Measurements from ENCODE around the gene CHL1. TPM values are rescaled to one million over a fixed set of nuclear protein-coding genes. Genes with fewer than 3 reads are reported as not detected.

Gene CHL1
- total and polyA plus RNA-seq, 2 of the 8 experiments (the other 6 are each of a cell fraction or from before 2014, with no cell fraction given): 0.05 to 0.99 TPM

DNA sequence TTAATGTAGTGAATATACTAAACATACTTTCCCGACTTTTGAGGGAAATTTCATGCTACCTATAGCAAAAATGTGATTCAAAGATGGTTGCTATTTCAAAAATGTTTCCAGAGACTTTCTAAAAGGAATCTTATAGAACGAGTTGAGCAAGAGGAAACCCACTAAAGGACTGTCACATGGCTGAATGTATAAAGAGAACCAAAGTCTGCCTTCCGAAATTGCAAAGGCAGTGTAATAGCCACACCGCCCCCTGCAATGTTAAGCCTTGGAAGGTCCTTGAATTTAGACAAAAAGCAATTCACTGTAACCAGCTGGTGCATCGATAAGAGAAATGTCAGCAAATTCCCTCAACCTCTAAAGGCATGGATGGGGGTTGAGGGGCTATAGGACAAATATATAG is 142.8 kb downstream of the CHL1 start:
- no peaks in the 10 kb centered on the region for H3K36me3 ChIP-seq (ENCODE audit: control insufficient read depth in 2 of 4, insufficient read depth in 4 of 4, low read length in 3 of 4)
- ChIA-PET CTCF (ENCODE audit: partially characterized antibody) (interaction anchor here (1.0 to 1.9 kb wide), 2 partner anchors 12 to 14 kb away, joined by 4 to 5 read pairs; no protein-coding TSS in a partner anchor), POLR2A (ENCODE audit: partially characterized antibody) (no interaction called here)
- H3K23me2 ChIP-seq (ENCODE audit: low read depth, low read length): no peaks in the 10 kb centered on the region
- H3K27me3 ChIP-seq (replicated peaks in 1 of 4; ENCODE audit: control insufficient read depth in 3 of 4, extremely low read depth in 1 of 4, insufficient read depth in 3 of 4, low read length in 3 of 4): no peaks in the 10 kb centered on the region
- no peak overlapping the region for H4K8ac ChIP-seq (ENCODE audit: extremely low read depth, insufficient read depth, low read length)
- H3K4ac ChIP-seq (replicated peaks; ENCODE audit: insufficient read length, low read depth, low read length): no peak overlapping the region
- H2BK15ac ChIP-seq (ENCODE audit: low read length): no peak overlapping the region
- no peak overlapping the region for H2AFZ ChIP-seq (ENCODE audit: low read length)
- no peak overlapping the region for H3K4me3 ChIP-seq (ENCODE audit: extremely low read depth in 1 of 4, insufficient read depth in 2 of 4, low read depth in 3 of 4, low read length in 4 of 4)
- H4K20me1 ChIP-seq (replicated peaks in 1 of 2; ENCODE audit: control insufficient read depth in 1 of 2, insufficient read depth in 2 of 2, low read length in 2 of 2): no peaks in the 10 kb centered on the region
- H3K18ac ChIP-seq (ENCODE audit: extremely low read depth, low read length): no peak overlapping the region
- H3K9me3 ChIP-seq (ENCODE audit: insufficient read depth in 2 of 2, low read depth in 1 of 2, low read length in 1 of 2): no peaks in the 10 kb centered on the region
- WGBS, 2 experiments (ENCODE audit: extremely low coverage in 1 of 2, insufficient coverage in 1 of 2, insufficient read length in 1 of 2, insufficient replicate concordance in 2 of 2, low coverage in 1 of 2, low lambda C conversion rate in 2 of 2, missing lambda C conversion rate in 1 of 2): 57% methylated on average over 5 of the region's 5 CpGs; no CpG with 5 or more reads in 1 of the 2 experiments
- no peak overlapping the region for H3K9ac ChIP-seq (replicated peaks in 1 of 4; ENCODE audit: extremely low read depth in 1 of 4, low read depth in 3 of 4, low read length in 3 of 4)
- H3K14ac ChIP-seq (ENCODE audit: insufficient read length): no peak overlapping the region
- H3K79me1 ChIP-seq (ENCODE audit: low read depth, low read length): no peaks in the 10 kb centered on the region
- no peak overlapping the region for H2BK20ac ChIP-seq (ENCODE audit: low read length)
- no peak overlapping the region for H2AK5ac ChIP-seq (ENCODE audit: low read depth, low read length)
- no peaks in the 10 kb centered on the region for H3K79me2 ChIP-seq (ENCODE audit: control insufficient read depth in 1 of 2, insufficient read depth in 2 of 2, low read length in 2 of 2)
- H3K27ac ChIP-seq (ENCODE audit: low read depth, low read length): no peak overlapping the region
- DNase-seq (ENCODE audit: low read depth in 1 of 2, low spot score in 2 of 2): no peak
- H4K5ac ChIP-seq (ENCODE audit: insufficient read length, low read depth, low read length): no peak overlapping the region
- no peak overlapping the region for H3K23ac ChIP-seq (ENCODE audit: insufficient read length)
- H3K4me1 ChIP-seq (replicated peaks in 1 of 4; ENCODE audit: control insufficient read depth in 3 of 4, insufficient read depth in 4 of 4, low read length in 3 of 4): peaks cover 0 to 4% (median 0%) of the 10 kb centered on the region in 4 experiments; a peak in 1 of 7 replicates
- no peak overlapping the region for H3K56ac ChIP-seq (replicated peaks; ENCODE audit: insufficient read length, low read depth, low read length)
- no peak overlapping the region for H4K91ac ChIP-seq (replicated peaks; ENCODE audit: insufficient read length, low read length)
- 0 out of 4 replicates have a peak overlapping the region, but pooled peaks of 1 of the 2 experiments have one; percentile 1 for H3K4me2 ChIP-seq (ENCODE audit: insufficient read depth in 1 of 2, low read depth in 2 of 2, low read length in 2 of 2)
- no peak overlapping the region for H2BK120ac ChIP-seq (replicated peaks; ENCODE audit: low read depth, low read length)
- no peak overlapping the region for H2BK12ac ChIP-seq (ENCODE audit: low read depth, low read length)
- FAIRE-seq: peak; percentile 65
- no peak overlapping the region for H2BK5ac ChIP-seq (ENCODE audit: low read depth, low read length)
- TF ChIP-seq TEAD4 (IDR thresholded peaks at IDR 0.05; ENCODE audit: low read depth, low read length): 0 out of 2 replicates have a peak, but pooled peaks have one; percentile 3
- 0 out of 2 replicates have a peak, but pooled peaks have one; percentile 17 for TF ChIP-seq SP1 (IDR thresholded peaks at IDR 0.05; ENCODE audit: low read depth, low read length)
- TF ChIP-seq, protein P1, sequence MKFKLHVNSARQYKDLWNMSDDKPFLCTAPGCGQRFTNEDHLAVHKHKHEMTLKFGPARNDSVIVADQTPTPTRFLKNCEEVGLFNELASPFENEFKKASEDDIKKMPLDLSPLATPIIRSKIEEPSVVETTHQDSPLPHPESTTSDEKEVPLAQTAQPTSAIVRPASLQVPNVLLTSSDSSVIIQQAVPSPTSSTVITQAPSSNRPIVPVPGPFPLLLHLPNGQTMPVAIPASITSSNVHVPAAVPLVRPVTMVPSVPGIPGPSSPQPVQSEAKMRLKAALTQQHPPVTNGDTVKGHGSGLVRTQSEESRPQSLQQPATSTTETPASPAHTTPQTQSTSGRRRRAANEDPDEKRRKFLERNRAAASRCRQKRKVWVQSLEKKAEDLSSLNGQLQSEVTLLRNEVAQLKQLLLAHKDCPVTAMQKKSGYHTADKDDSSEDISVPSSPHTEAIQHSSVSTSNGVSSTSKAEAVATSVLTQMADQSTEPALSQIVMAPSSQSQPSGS (IDR thresholded peaks at IDR 0.05; ENCODE audit: low read length): no peak
- no peak for TF ChIP-seq GTF2F1 (IDR thresholded peaks at IDR 0.05; ENCODE audit: borderline replicate concordance, low read depth, low read length)
- no peak for TF ChIP-seq RBBP5 (IDR thresholded peaks at IDR 0.05; ENCODE audit: borderline replicate concordance, low read depth, low read length)
- TF ChIP-seq SP4 (IDR thresholded peaks at IDR 0.05; ENCODE audit: low read length): no peak
- no peak for TF ChIP-seq CHD1 (IDR thresholded peaks at IDR 0.05; ENCODE audit: low read depth, low read length)
- no peak for TF ChIP-seq RAD21 (IDR thresholded peaks at IDR 0.05 in 1 of 2, conservative IDR thresholded peaks at IDR 0.05 in 1 of 2; ENCODE audit: low read depth in 2 of 2, low read length in 2 of 2)
- no peak for TF ChIP-seq YY1 (IDR thresholded peaks at IDR 0.05; ENCODE audit: low read depth, low read length)
- no peak for TF ChIP-seq HDAC6 (IDR thresholded peaks at IDR 0.05; ENCODE audit: low read depth, low read length)
- TF ChIP-seq CEBPB (IDR thresholded peaks at IDR 0.05; ENCODE audit: low read depth, low read length): no peak
- TF ChIP-seq PHF8 (conservative IDR thresholded peaks at IDR 0.05; ENCODE audit: low read depth, low read length): no peak
- no peak for TF ChIP-seq TAF1 (IDR thresholded peaks at IDR 0.05; ENCODE audit: low read depth, low read length)
